Activated CD4-positive, alpha-beta T cell treated with anti-CD3 and anti-CD28 coated beads, Interleukin-2, amount 50 U/mL, for 24 hours (primary cell): ENCODE measurements around the gene CAV1.

Source experiments
- DNase-seq, 2 donors: peaks; one replicate each; pipeline ENCODE4 v3.0.0-alpha.2; 2020; ENCODE audit warnings: low read depth in 1 of 2, low spot score in 1 of 2

The CAV1 gene

GRCh38 chr7:116601426-116601825 lies 76.6 kb downstream of the CAV1 start:
- no peak for DNase-seq

DNA sequence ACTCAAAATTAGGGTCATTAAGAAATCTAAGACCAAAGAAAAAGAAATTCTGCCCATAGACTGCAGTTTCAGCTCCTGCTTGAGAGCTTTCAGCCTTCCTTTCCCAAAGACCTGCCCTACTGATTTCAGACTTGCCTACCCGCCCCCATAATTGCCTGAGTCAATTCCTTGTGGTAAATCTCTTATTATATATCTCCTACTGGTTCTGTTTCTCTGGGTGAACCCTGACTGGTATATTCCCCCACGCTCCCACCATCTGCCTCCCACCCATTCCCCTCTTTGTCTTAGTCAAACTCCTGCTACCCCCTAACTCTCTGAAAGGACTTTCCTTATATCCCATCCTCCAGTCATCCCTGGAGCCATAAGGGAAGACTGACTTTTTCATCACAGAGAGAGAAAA lies 82.5 kb downstream of the CAV1 start:
- DNase-seq: no peak

DNA sequence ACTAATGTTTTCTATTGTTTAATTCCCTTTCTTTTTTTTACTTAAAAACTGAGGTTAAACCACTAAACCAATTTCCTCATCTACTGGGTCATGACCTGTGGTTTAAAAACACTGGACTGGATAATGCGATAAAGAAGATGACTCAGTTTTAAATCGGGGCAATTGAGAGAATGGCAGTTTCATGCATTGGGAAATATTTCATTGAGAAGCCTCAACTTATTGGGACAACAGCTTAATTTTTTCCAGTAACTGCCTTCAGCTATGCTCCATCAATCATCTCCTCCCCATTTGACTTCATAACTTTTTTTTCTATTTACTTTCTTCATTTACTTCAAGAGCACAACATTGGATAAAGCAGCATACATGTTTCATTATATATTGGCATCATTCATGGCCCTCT lies 85.4 kb downstream of the CAV1 start:
- DNase-seq: no peak

DNA sequence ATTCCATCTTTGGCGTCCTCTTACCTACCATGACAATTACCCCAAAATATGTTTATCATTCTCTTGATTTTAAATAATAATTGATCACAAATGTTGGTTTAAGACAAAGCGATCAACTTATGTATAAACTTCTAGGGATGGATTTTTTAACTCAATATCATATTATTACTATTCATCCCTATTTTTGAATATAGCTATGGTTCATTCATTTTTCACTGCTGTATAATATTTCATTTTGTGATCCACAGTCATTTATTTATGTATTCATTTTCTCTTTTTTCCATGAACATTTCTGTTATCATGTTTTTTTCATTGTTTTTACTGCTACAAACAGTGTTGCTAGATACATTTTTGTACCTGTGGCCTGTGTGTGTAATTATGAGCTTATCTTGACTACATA lies 85.9 kb downstream of the CAV1 start:
- no peak for DNase-seq
